Mesothelial cell of epicardium (in vitro differentiated cells): Measurements from ENCODE around the gene TESK2. TPM values are rescaled to one million over a fixed set of nuclear protein-coding genes. Genes with fewer than 3 reads are reported as not detected.
A peak's percentile ranks its signal among the peaks of the same experiment; 100 is the strongest.

Source experiments
- DNase-seq, 2 experiments: peaks; one replicate each; pipeline ENCODE4 v3.0.0; 2021; ENCODE audit warnings: low spot score in 2 of 2; ENCODE audit not compliant: unreplicated experiment in 2 of 2
- H3K27ac Mint-ChIP-seq: 2 replicates; pipeline ENCODE4 v1.8.0; 2021; ENCODE audit warnings: mixed read lengths
- H3K27me3 Mint-ChIP-seq: 2 replicates; pipeline ENCODE4 v1.8.0; 2021; ENCODE audit warnings: low read depth, mixed read lengths
- H3K36me3 Mint-ChIP-seq: 2 replicates; pipeline ENCODE4 v1.8.0; 2021; ENCODE audit warnings: mixed read lengths
- H3K4me1 Mint-ChIP-seq: 2 replicates; pipeline ENCODE4 v1.8.0; 2021; ENCODE audit warnings: mixed read lengths
- H3K4me3 Mint-ChIP-seq: 2 replicates; pipeline ENCODE4 v1.8.0; 2021; ENCODE audit warnings: mild to moderate bottlenecking, moderate library complexity, mixed read lengths
- H3K9me3 Mint-ChIP-seq: 2 replicates; pipeline ENCODE4 v1.8.0; 2021; ENCODE audit warnings: mixed read lengths
- CTCF ChIP-seq: fragments of 200-600 bp; sonication (generic); IDR thresholded peaks from one replicate; pipeline ENCODE4 v1.5.0; 2021; ENCODE audit warnings: antibody characterized with exemption; ENCODE audit not compliant: unreplicated experiment
- total RNA-seq: library from RNA; stranded (reverse); gene quantifications from 3 replicates; pipeline ENCODE4 v1.2.1, GENCODE V29; 2021

TESK2 gene
- total RNA-seq, 1 donor from 2014 or later: 4.3 TPM

GRCh38 chr1:45407629-45408287 lies 83.2 kb downstream of the TESK2 start:
- H3K4me3 Mint-ChIP-seq: no peak overlapping the region
- no peaks in the 10 kb centered on the region for H3K27me3 Mint-ChIP-seq

GRCh38 chr1:45405636-45406035 lies 85.3 kb downstream of the TESK2 start:
- Mint-ChIP-seq H3K9me3 (no peaks in the 10 kb centered on the region), H3K27me3 (no peaks in the 10 kb centered on the region), H3K4me1 (peaks cover 19% of the 10 kb centered on the region), H3K36me3 (no peaks in the 10 kb centered on the region), H3K4me3 (no peak overlapping the region), H3K27ac (no peak overlapping the region)
- no peak for DNase-seq
- TF ChIP-seq CTCF: no peak

More at GRCh38 chr1:45407629-45408287, 83.2 kb downstream of the TESK2 start:
- TF ChIP-seq CTCF: no peak
- no peaks in the 10 kb centered on the region for H3K9me3 Mint-ChIP-seq
- peaks cover 14% of the 10 kb centered on the region for H3K4me1 Mint-ChIP-seq
- DNase-seq: no peak
- H3K27ac Mint-ChIP-seq: no peak overlapping the region
- no peaks in the 10 kb centered on the region for H3K36me3 Mint-ChIP-seq

GRCh38 chr1:45403718-45404117 lies 87.2 kb downstream of the TESK2 start:
- H3K4me1 Mint-ChIP-seq: peaks cover 23% of the 10 kb centered on the region
- H3K27ac Mint-ChIP-seq: peak overlapping the region; percentile 90
- no peak for TF ChIP-seq CTCF
- no peaks in the 10 kb centered on the region for H3K9me3 Mint-ChIP-seq
- no peaks in the 10 kb centered on the region for H3K27me3 Mint-ChIP-seq
- DNase-seq: no peak
- no peaks in the 10 kb centered on the region for H3K36me3 Mint-ChIP-seq
- H3K4me3 Mint-ChIP-seq: no peak overlapping the region

- TF ChIP-seq CTCF: no peak
- peak overlapping the region; percentile 90 for H3K27ac Mint-ChIP-seq
Measured at GRCh38 chr1:45403298-45403697, 87.7 kb downstream of the TESK2 start.

GRCh38 chr1:45401524-45401923 lies 89.4 kb downstream of the TESK2 start:
- Mint-ChIP-seq H3K4me3 (no peak overlapping the region), H3K9me3 (no peaks in the 10 kb centered on the region), H3K27me3 (no peaks in the 10 kb centered on the region), H3K4me1 (peaks cover 23% of the 10 kb centered on the region), H3K36me3 (no peaks in the 10 kb centered on the region), H3K27ac (no peak overlapping the region)
- DNase-seq: no peak
- TF ChIP-seq CTCF: no peak

More at GRCh38 chr1:45403298-45403697, 87.7 kb downstream of the TESK2 start:
- DNase-seq: no peak
- H3K9me3 Mint-ChIP-seq: no peaks in the 10 kb centered on the region
- H3K4me3 Mint-ChIP-seq: no peak overlapping the region
- H3K27me3 Mint-ChIP-seq: no peaks in the 10 kb centered on the region
- no peaks in the 10 kb centered on the region for H3K36me3 Mint-ChIP-seq
- peaks cover 23% of the 10 kb centered on the region for H3K4me1 Mint-ChIP-seq
